Choroid plexus epithelial cell (primary cell): Measurements from ENCODE around the gene RSPH9.
A peak's percentile ranks its signal among the peaks of the same experiment; 100 is the strongest.

Source experiments
- DNase-seq: peaks from one replicate; pipeline ENCODE4 v3.0.0-alpha.2; 2010; ENCODE audit warnings: low read depth
- H3K4me3 ChIP-seq: 2 replicates; pipeline ENCODE4 v1.5.1; 2011; ENCODE audit warnings: low read depth, mild to moderate bottlenecking, control low read depth, low read length, moderate library complexity
- CTCF ChIP-seq: conservative IDR thresholded peaks from 2 replicates; pipeline ENCODE4 v1.5.1; 2011; ENCODE audit warnings: low read depth, mild to moderate bottlenecking, control low read depth, inconsistent platforms, low read length, moderate library complexity

RSPH9 gene

DNA sequence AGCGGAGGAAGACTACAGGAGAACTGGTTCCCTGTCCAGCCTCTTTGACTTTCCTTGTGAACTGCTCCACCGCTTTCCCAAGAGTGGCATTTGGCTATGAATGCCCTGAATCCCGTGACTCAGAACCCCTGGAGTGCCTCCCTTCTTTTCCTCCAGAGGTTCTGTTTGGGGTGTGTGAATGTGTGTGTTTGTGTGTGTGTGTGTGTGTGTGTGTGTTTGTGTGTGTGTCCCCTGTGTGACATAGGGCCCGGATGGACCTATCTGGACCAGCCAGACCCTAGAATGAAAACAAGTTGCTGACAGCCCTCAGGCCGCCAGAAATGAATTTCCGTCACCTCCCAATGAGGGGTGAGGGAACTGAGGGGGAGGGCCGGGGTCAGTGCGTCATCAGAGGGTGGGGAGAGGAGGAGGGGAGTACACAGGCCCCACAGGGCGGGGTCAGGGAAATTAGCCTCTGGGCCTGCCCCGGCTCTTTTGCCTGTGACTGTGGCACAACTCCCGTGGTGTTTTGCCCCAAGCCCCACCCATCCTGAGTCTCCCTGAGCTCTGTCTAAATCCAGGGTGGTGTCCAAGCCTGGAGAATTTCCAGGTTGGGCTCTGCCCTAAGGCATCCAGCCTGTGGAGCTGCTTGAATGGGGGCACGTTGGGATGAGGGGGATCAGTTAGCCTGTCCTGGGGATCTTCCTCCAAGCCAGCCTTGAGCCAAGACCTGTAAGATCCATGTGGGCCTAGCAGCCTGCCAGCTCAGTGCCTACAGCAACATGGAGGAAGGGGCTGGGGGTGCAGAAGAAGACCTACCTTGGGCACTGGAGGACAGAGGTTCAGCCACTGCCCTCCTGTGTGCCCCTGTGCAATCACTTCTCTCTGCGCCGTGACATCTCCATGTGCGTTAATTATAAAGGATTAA is 58.0 kb downstream of the RSPH9 start:
- no peak overlapping the region for H3K4me3 ChIP-seq
- no peak for TF ChIP-seq CTCF
- DNase-seq: peak; percentile 87

GRCh38 chr6:43703512-43704429 is 58.9 kb downstream of the RSPH9 start:
- DNase-seq: no peak
- no peak for TF ChIP-seq CTCF
- no peak overlapping the region for H3K4me3 ChIP-seq

- no peak for TF ChIP-seq CTCF
- H3K4me3 ChIP-seq: no peak overlapping the region
- peak; percentile 67 for DNase-seq
These were observed 61.2 kb downstream of the RSPH9 start for GRCh38 chr6:43705996-43706395.

GRCh38 chr6:43706788-43707187 is 62.0 kb downstream of the RSPH9 start:
- DNase-seq: peak; percentile 95
- no peak for TF ChIP-seq CTCF
- H3K4me3 ChIP-seq: no peak overlapping the region

DNA sequence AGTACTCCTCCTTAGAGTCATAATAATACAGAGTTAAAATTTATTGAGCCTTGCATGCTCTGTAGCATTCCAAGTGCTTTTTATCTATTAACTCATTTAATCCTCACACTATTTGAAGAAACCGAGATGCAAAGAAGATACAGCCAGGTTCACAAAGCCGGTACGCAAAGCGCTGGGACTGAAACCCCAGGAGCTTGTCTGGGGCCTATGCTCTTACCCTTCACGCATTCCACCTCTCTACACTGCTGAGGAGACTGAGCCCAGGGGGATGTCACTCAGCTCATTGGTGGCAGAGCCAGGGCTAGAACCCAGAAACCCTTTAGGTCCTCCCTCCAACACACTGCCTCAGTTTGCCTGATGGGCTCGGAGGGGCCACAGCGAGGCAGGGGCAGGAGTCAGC is 62.4 kb downstream of the RSPH9 start:
- TF ChIP-seq CTCF: no peak
- H3K4me3 ChIP-seq: no peak overlapping the region
- no peak for DNase-seq

DNA sequence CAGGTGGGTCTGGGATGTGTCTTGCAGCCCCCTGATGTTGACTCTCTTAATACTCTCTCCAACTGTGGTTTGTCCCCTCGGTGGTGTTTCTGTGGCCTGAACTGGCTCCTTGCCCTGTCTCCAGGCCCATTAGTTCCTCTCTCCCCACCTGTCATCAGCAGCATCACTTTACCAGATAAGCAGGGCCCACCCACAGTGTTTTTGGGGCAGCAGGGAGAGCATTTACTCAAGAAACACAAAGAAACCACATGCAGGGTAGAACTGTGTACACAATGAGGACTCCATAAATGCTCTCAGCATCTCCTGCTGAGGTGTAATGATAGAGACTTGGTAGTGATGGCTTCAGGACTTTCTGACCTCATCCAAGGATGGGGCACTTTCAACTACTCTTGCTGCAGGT is 62.9 kb downstream of the RSPH9 start:
- TF ChIP-seq CTCF: no peak
- no peak overlapping the region for H3K4me3 ChIP-seq

More for the DNA sequence above, 62.9 kb downstream of the RSPH9 start:
- peak; percentile 51 for DNase-seq
